NCI-H187 treated with DMSO at 0.1 percent for 48 hours (cell line): ENCODE results near the gene EDAR.

Experiments
- DNase-seq: peaks from one replicate; lab custom pipeline; 2025; lab: John Stamatoyannopoulos, UW

Gene EDAR

GRCh38 chr2:108923736-108924579, 65.1 kb downstream of the EDAR start:
- DNase-seq, result no peak

DNA sequence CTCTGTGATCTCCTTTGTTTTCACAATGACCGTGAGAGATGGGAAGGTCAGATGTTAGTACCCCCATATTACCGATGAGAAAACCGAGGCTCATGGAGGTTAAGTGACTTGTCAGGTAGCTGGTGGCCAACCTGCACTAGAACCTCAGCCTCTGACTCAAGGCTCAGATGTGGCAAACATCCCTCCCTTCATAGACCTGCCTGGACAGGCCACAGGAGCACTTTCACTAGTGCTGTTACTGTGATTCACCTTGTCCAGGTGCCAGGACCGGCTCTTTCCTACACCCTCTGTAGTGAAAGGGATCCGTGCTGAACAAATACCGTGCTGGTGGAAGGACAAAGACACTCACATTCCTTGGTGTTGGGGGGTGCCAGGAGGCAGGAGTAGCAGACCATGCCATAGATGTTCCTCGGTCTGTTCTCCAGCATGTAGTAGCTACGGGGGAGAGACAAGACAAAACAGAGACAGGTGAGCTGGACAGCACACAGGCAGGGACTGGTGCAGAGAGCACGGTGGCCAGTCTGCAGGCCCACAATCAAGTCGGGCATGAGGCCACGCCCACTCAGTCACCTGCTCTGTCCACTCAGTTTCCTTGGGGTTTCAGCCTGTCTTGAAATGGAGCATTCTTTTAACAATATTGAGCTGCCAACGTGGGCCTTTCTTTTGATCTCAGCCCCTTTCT, 65.9 kb downstream of the EDAR start:
- no peak for DNase-seq

DNA sequence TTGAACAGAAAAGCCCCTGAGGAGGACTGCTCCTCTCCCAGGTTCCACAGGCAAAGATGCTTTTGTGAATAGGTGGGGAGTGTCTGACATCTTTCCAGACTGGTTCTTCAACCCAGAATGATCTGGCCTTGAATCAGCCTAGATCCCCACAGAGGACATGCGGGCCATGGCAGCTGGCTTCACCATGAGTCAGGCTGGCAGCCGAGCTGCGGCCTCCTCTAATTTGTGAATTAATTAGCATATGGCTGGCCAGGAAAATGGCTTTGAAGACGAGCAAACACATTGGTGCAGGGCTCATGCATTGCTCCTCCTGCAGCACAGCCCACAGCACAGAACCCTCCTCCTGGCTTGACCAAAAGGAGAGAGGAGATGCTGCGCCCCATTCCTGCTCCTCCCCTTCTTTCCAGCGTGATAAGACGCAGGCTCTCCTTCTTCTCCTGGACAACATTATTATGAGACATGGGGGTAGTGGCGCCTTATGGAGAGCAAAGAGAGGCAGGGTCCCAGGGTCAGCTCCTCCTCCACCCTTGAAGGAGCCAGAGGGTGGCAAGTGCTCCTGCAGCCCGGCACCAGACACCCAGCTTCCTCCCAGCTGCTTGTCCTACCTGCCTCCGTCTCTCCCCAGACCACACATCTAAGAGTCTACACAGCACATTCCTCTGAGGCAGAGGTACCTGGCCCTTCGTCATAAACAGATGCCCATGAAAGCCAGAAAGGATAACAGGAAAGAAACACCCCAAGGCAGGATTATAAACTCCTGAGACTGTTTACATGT, 66.7 kb downstream of the EDAR start:
- no peak for DNase-seq

GRCh38 chr2:108921096-108922030, 67.7 kb downstream of the EDAR start:
- DNase-seq, result no peak

DNA sequence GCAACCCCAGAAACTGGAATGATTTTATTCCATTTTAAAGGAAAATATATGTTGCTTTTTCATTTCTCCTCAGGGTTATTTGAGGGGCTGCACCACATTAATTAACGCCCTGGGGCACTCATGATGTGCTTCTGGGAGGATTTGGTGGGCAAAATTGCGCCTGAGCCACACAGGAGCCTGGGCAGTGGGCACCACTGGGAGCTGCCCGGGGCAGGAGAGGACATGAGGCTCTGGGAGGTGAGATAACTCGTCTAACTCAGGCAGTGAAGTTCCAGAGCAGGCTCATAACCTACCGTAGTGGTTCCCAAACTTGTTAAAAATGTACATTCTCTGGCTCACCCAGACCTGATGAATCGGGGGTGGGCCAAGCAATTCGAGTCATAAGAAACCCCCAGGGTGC, 68.3 kb downstream of the EDAR start:
- DNase-seq, result no peak

DNA sequence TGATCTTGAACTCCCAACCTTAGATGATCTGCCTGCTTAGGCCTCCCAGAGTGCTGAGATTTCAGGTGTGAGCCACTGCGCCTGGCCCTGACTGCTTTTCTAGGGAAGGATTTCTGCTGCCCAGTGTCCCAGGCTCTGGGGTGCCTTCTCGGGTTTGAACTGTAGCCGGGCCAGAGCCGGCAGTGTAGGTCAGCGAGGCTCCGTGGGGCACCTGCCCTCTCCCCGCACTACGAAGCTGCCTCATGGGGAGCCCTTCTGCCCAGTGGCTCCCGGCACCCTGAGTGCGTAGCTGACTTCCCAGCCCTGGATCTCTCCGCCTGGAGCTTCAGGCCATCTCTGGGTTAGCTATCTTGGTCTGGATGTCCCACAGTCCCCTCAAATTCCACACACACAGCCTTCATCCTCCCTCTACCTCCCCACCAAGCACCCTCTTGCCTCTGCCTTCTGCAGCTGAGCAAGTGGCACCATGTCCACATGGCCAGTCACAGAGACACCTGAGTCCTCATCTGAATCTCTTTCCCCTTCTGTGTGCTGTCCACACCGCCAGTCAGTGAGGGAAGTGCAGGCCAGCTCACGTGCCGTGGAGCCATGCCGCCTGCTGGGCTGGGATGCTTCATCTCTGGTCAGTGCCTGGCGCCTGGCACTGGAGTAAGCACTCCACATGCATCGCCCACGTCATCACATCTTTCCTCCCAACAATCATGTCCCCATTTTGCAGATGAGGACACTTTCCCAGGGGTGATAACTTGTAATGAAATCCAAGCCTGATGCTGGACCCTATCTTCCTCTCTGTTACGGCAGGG, 69.2 kb downstream of the EDAR start:
- no peak for DNase-seq

- DNase-seq, result no peak
Measured at GRCh38 chr2:108918941-108919341, 70.1 kb downstream of the EDAR start.

DNA sequence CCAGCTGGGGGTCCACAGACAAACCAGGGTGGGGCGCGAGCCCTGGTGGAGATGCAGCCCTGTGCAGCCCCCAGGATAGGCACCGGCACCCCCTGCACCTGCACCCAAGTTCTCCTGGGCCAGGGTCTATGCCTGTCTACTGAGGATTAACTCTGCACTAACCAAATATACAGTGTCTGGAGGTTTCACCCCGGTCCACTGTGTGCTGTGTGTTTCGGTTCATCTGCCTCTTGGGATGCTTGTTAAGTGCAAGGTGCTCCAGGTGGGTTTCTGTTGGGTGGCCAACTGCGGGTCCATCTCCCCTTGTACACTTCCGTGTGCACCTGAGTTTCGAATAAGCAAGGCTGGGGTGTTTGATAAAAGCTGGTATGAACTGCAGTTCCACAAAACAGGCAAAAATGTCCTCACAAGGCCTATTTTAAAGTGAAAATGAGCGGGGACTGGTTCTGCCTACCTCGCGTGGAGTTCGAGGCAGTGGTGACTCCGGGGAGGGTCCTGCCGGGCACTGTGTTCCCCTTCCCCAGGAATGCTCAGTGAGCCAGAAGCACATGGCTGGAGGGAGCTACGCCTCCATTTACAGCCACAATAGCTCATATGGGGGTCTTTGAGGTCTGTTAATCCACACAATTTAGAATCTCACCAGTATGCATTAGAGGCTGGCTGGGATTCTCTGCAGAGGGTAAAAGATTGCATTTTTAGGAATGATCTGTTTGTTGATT, 70.7 kb downstream of the EDAR start:
- DNase-seq, result no peak

- DNase-seq, result no peak
Measured at GRCh38 chr2:108917526-108917925, 71.5 kb downstream of the EDAR start.

- no peak for DNase-seq
Measured at GRCh38 chr2:108916796-108917421, 72.1 kb downstream of the EDAR start.

GRCh38 chr2:108916122-108916795, 72.8 kb downstream of the EDAR start:
- DNase-seq, result no peak

GRCh38 chr2:108912629-108912902, 76.5 kb downstream of the EDAR start:
- DNase-seq, result no peak

- no peak for DNase-seq
Measured at GRCh38 chr2:108911807-108912628, 77.0 kb downstream of the EDAR start.

DNA sequence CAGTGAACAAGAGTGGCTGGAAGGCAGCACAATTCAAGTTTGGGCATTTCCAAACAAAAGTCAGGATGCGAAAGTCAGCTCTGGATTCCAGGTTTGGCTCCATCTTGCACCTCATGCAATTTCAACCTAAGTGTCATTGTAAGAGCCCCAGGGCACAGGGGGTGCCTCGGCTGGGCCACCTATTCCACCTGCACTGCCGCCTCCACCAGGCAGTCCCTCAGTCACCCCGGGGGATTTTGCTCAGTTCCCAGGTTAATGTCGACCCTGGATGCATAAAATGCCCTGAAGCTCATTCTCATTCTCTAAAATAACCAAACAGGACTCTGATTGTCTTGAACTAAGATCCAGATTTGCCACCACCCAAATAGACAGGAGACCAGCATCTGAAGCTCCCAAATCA, 77.6 kb downstream of the EDAR start:
- DNase-seq, result no peak

DNA sequence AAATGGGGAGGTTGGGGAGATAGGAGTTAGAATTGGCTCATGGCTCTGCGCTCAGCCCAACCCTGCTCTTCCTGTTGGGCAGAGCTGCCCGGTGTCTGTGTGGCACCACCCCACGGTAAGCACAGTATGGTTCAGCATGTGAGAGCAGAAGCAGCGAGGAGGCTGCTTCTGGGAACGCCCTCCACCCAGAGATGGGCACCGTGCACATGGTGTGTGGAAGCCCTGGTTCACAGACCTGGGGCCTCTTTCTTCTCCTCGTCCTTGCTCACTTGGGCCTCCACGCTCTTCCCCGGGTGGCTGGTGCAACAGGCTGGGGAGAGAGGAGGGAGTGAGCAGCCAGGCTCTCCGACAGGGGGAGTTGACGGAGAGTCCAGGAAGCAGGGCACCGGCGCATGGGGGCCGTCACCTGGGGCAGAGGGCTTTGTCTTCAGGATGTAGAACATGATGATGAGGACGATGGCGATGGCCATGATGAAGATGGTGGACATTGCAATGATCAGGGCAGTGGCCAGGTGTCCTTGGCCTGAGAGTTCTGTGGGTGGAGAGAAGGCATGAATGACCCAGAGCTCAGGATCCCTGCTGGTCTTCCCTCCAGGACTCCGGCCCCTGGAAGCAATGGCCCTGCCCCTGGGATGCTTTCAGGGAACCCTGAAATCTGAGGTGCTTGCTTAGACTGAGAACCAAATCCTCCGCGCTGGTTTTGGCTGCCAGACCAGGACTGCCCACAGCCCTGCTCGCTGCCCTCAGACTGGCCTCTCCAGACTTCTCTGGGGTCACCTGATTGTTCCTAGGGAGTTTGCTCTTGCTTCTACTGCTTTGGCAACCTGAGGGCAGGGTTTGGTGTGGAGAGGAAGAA, 78.3 kb downstream of the EDAR start:
- DNase-seq, result no peak

DNA sequence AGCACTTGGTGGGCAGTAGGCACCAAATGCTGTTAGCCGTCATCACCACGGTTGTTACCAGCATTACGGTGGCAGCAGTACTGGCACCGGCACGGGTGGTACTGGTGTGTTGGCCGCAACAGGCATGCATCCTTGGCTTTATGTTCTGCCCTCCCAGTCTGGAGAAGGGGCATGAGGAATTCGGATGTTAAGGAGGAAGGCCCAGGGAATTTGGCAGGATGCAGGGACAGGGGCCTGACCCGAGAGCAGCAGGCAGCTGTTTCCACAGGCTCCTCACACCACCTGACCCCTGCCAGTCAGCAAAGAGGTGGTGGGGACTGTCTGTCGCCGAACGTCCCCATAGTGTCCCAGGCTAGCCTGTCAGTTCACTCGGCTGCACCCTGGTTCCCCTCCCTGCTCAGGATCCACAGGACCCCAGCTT, 79.0 kb downstream of the EDAR start:
- DNase-seq, result no peak

DNA sequence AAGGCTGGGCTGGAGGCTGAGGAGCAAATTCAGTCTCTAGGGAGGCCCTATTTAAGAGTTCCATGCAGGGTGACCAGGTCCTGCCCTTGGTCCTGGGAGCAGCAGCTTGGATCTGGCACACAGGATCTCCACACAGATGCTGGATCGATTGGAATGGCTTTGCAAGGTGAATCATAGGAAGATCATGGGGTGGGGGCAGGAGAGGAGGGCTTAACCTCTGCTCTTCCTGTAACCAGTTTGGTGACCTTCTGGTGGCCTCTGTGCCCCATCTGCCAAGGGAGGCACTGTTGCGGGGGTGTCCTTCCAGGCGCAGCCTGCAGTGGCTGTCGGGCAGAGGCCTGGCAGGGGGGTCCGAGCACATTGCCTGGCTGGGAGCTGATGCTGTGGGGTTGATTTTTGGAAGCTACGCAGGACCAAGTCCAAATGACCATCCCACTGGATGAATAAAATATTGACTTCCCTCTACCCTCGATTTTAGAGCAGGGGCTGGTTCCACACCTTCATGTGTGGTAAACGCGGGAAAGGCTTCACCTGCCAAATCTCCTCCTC, 79.7 kb downstream of the EDAR start:
- no peak for DNase-seq
